HCT116 (cell line): ENCODE results near the gene AVPI1.
A peak's percentile ranks its signal among the peaks of the same experiment; 100 is the strongest.

Experiments
- CTCF ChIP-seq, 3 experiments: fragments of 200-600 bp in 1 of 3; sonication (generic) in 1 of 3; IDR thresholded peaks in 2 of 3; conservative IDR thresholded peaks in 1 of 3; 2 replicates each; pipeline ENCODE4 v1.5.1; 2012 to 2017; ENCODE audit warnings: low read depth in 2 of 3, low read length in 2 of 3, antibody characterized with exemption in 1 of 3, borderline replicate concordance in 1 of 3, control low read depth in 1 of 3, mild to moderate bottlenecking in 1 of 3, mixed read lengths in 1 of 3, mixed run types in 1 of 3, moderate library complexity in 1 of 3; ENCODE audit not compliant: insufficient read depth in 1 of 3
- EGR1 ChIP-seq: IDR thresholded peaks from 2 replicates; pipeline ENCODE4 v1.6.1; 2012; ENCODE audit warnings: low read depth
- POLR2A ChIP-seq: IDR thresholded peaks from 2 replicates; pipeline ENCODE4 v1.7.0; 2011; ENCODE audit warnings: borderline replicate concordance; ENCODE audit not compliant: insufficient read depth, insufficient read length; ENCODE audit errors: extremely low read depth
- RAD21 ChIP-seq: IDR thresholded peaks from 2 replicates; pipeline ENCODE4 v1.6.1; 2012; ENCODE audit warnings: low read depth, mild to moderate bottlenecking
- SP1 ChIP-seq: IDR thresholded peaks from 2 replicates; pipeline ENCODE4 v1.6.1; 2012; ENCODE audit warnings: low read depth
- TCF7L2 ChIP-seq: IDR thresholded peaks from 2 replicates; pipeline ENCODE4 v1.7.0; 2011; ENCODE audit warnings: borderline replicate concordance, inconsistent platforms; ENCODE audit not compliant: insufficient read depth, insufficient read length; ENCODE audit errors: extremely low read depth
- ZNF274 ChIP-seq: fragments of 200-500 bp; sonication (Bioruptor generic); IDR thresholded peaks from 2 replicates; pipeline ENCODE4 v1.6.1; 2014; ENCODE audit warnings: mild to moderate bottlenecking, low read depth, low read length, inconsistent platforms

- peak; percentile 94 for TF ChIP-seq SP1
- TF ChIP-seq TCF7L2 = peak; percentile 59
- TF ChIP-seq POLR2A = peak; percentile 56
- TF ChIP-seq ZNF274 = no peak
- no peak for TF ChIP-seq RAD21
- TF ChIP-seq EGR1 = peak; percentile 100
- TF ChIP-seq CTCF (IDR thresholded peaks at IDR 0.05 in 2 of 3, conservative IDR thresholded peaks at IDR 0.05 in 1 of 3; ENCODE audit: borderline replicate concordance in 1 of 3, insufficient read depth in 1 of 3, low read depth in 2 of 3, low read length in 2 of 3) = no peak
These were observed at the start of gene AVPI1 for GRCh38 chr10:97686962-97687784.
